Hepatocyte (in vitro differentiated cells): ENCODE measurements around the gene ARL2.

Experiments used
- EZH2 ChIP-seq: fragments of 200-600 bp; sonication (generic); IDR thresholded peaks from 2 replicates; pipeline ENCODE4 v1.6.1; 2016; ENCODE audit warnings: antibody characterized with exemption, mild to moderate bottlenecking, borderline replicate concordance
- EZH2phosphoT487 ChIP-seq: fragments of 200-600 bp; sonication (generic); IDR thresholded peaks from one replicate; pipeline ENCODE4 v1.6.1; 2018; ENCODE audit warnings: antibody characterized with exemption, mild to moderate bottlenecking, low read depth, moderate library complexity; ENCODE audit not compliant: unreplicated experiment, severe bottlenecking
- TF ChIP-seq, protein P1 (sequence below): fragments of 200-600 bp; sonication (generic); IDR thresholded peaks from 2 replicates; pipeline ENCODE4 v1.5.1; 2016; ENCODE audit warnings: antibody characterized with exemption, mild to moderate bottlenecking; ENCODE audit not compliant: poor library complexity

- TF ChIP-seq, protein P1, sequence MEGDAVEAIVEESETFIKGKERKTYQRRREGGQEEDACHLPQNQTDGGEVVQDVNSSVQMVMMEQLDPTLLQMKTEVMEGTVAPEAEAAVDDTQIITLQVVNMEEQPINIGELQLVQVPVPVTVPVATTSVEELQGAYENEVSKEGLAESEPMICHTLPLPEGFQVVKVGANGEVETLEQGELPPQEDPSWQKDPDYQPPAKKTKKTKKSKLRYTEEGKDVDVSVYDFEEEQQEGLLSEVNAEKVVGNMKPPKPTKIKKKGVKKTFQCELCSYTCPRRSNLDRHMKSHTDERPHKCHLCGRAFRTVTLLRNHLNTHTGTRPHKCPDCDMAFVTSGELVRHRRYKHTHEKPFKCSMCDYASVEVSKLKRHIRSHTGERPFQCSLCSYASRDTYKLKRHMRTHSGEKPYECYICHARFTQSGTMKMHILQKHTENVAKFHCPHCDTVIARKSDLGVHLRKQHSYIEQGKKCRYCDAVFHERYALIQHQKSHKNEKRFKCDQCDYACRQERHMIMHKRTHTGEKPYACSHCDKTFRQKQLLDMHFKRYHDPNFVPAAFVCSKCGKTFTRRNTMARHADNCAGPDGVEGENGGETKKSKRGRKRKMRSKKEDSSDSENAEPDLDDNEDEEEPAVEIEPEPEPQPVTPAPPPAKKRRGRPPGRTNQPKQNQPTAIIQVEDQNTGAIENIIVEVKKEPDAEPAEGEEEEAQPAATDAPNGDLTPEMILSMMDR, result no peak
- TF ChIP-seq EZH2 (no peak), EZH2phosphoT487 (no peak)
Observed at GRCh38 chr11:64998690-64999431, 15.1 kb upstream of the ARL2 start.
